Endothelial cell of umbilical vein (primary cell): ENCODE data around the gene FAM180A. TPM values are rescaled to one million over a fixed set of nuclear protein-coding genes. Genes with fewer than 3 reads are reported as not detected.

ENCODE experiments used
- BruUV-seq: library from RNA; stranded (reverse); fragments of 400-500 nt; replicated peaks from 2 replicates; lab custom pipeline; 2021; lab: Mats Ljungman, UMichigan
- CTCF ChIA-PET: fragments of 300-600, 350-600 bp; sonication (Branson Sonifier 250); formaldehyde crosslinking; loops from one replicate; lab custom pipeline; 2021; ENCODE audit warnings: antibody characterized with exemption, inconsistent platforms; lab: Charles Lee
- POLR2A ChIA-PET: fragments of 300-600, 350-600 bp; sonication (Branson Sonifier 250); formaldehyde crosslinking; loops from one replicate; lab custom pipeline; 2021; ENCODE audit warnings: antibody characterized with exemption, inconsistent platforms; lab: Charles Lee
- DNase-seq: peaks from one replicate; pipeline ENCODE4 v3.0.0-alpha.2; 2011; ENCODE audit warnings: low read depth, low spot score
- FAIRE-seq: peaks from 2 replicates; lab custom pipeline; 2011; peaks lifted over from hg19 to GRCh38; lab: Jason Lieb, UNC
- H2AFZ ChIP-seq: 2 replicates; pipeline ENCODE4 v1.6.0; 2012; ENCODE audit warnings: low read depth, low read length, control low read depth, inconsistent platforms
- H3K27ac ChIP-seq: 2 replicates; pipeline ENCODE4 v1.5.1; 2011; ENCODE audit warnings: low read depth, mild to moderate bottlenecking, control low read depth, low read length, moderate library complexity; ENCODE audit not compliant: insufficient read depth
- H3K27me3 ChIP-seq, 2 experiments: 2 replicates each; pipeline versions ENCODE4 v1.6.0 to v1.6.1; 2011; ENCODE audit warnings: low read length in 2 of 2, mixed read lengths in 1 of 2; ENCODE audit not compliant: control insufficient read depth in 2 of 2, insufficient read depth in 2 of 2
- H3K36me3 ChIP-seq, 2 experiments: 2 replicates in 1 of 2; 3 replicates in 1 of 2; pipeline ENCODE4 v1.5.1; 2011; ENCODE audit warnings: low read length in 2 of 2, mild to moderate bottlenecking in 1 of 2, moderate library complexity in 1 of 2; ENCODE audit not compliant: control insufficient read depth in 2 of 2, insufficient read depth in 2 of 2; ENCODE audit errors: extremely low read depth in 1 of 2
- H3K4me1 ChIP-seq: 3 replicates; pipeline ENCODE4 v1.5.1; 2011; ENCODE audit warnings: mild to moderate bottlenecking, low read length; ENCODE audit not compliant: control insufficient read depth, insufficient read depth; ENCODE audit errors: extremely low read depth
- H3K4me2 ChIP-seq: 2 replicates; pipeline ENCODE4 v1.6.1; 2011; ENCODE audit warnings: low read length, control low read depth, mixed read lengths; ENCODE audit not compliant: insufficient read depth
- H3K4me3 ChIP-seq, 3 experiments: fragments of 200-600 bp in 1 of 3; sonication (generic), shearing (Covaris generic) in 1 of 3; replicated peaks in 1 of 3; 2 replicates each; pipeline ENCODE4 v1.5.1; 2011 to 2016; ENCODE audit warnings: control low read depth in 3 of 3, low read length in 3 of 3, mild to moderate bottlenecking in 2 of 3, inconsistent platforms in 1 of 3, low read depth in 1 of 3, moderate library complexity in 1 of 3; ENCODE audit not compliant: insufficient read depth in 1 of 3
- H3K79me2 ChIP-seq: 2 replicates; pipeline ENCODE4 v1.6.0; 2012; ENCODE audit warnings: low read length, inconsistent platforms; ENCODE audit not compliant: control insufficient read depth, insufficient read depth
- H3K9ac ChIP-seq: replicated peaks from 2 replicates; pipeline ENCODE3; 2011; ENCODE audit warnings: low read length, control low read depth; ENCODE audit not compliant: insufficient read depth; ENCODE audit errors: extremely low read depth
- H3K9me1 ChIP-seq: replicated peaks from 3 replicates; pipeline ENCODE4 v1.6.0; 2011; ENCODE audit warnings: mild to moderate bottlenecking, low read length; ENCODE audit not compliant: control insufficient read depth, insufficient read depth; ENCODE audit errors: extremely low read depth
- H3K9me3 ChIP-seq: replicated peaks from 2 replicates; pipeline ENCODE4 v1.5.1; 2012; ENCODE audit warnings: low read length, inconsistent platforms; ENCODE audit not compliant: control insufficient read depth, insufficient read depth
- H4K20me1 ChIP-seq: replicated peaks from 2 replicates; pipeline ENCODE3; 2011; ENCODE audit warnings: mild to moderate bottlenecking, low read length; ENCODE audit not compliant: control insufficient read depth, insufficient read depth; ENCODE audit errors: extremely low read depth
- EZH2 ChIP-seq: IDR thresholded peaks from 2 replicates; pipeline ENCODE4 v1.6.1; 2012; ENCODE audit warnings: borderline replicate concordance, low read depth, mild to moderate bottlenecking, moderate library complexity, low read length, inconsistent platforms; ENCODE audit not compliant: severe bottlenecking
- FOS ChIP-seq: IDR thresholded peaks from 2 replicates; pipeline ENCODE4 v1.6.1; 2011; ENCODE audit warnings: mild to moderate bottlenecking, low read length, moderate library complexity, borderline replicate concordance; ENCODE audit not compliant: insufficient read depth
- GATA2 ChIP-seq: IDR thresholded peaks from 2 replicates; pipeline ENCODE4 v1.7.0; 2011; ENCODE audit warnings: low read depth, mild to moderate bottlenecking, moderate library complexity, mixed read lengths, low read length; ENCODE audit not compliant: insufficient read length, insufficient read depth
- JUN ChIP-seq: IDR thresholded peaks from 2 replicates; pipeline ENCODE4 v1.6.1; 2011; ENCODE audit warnings: borderline replicate concordance, low read depth; ENCODE audit not compliant: insufficient read length, insufficient read depth
- MYC ChIP-seq: IDR thresholded peaks from one replicate; pipeline ENCODE4 v1.6.1; 2011; ENCODE audit warnings: mild to moderate bottlenecking, low read depth, low read length
- POLR2A ChIP-seq: IDR thresholded peaks from 2 replicates; pipeline ENCODE4 v1.6.1; 2012; ENCODE audit warnings: low read depth, mild to moderate bottlenecking, control low read depth, low read length
- POLR2AphosphoS5 ChIP-seq: IDR thresholded peaks from 2 replicates; pipeline ENCODE4 v1.6.1; 2012; ENCODE audit warnings: low read depth, mild to moderate bottlenecking, control low read depth, low read length, moderate library complexity; ENCODE audit not compliant: insufficient read depth
- dilution Hi-C: fragments of 300-500 bp; cut with MboI; formaldehyde crosslinking; loops from one replicate; pipeline ENCODE4 v1.15.0; 2019; ENCODE audit warnings: low sequenced_read_pairs; ENCODE audit not compliant: extremely low pct_ligation_motif_present
- intact Hi-C: fragments of 100-400 bp; cut with micrococcal nuclease; formaldehyde crosslinking; loops from one replicate; pipeline ENCODE4 v1.10.0; 2022
- polyA plus RNA-seq, 4 experiments: library from polyadenylated mRNA; depleted of rRNA in 3 of 4; stranded (reverse) in 3 of 4; unstranded in 1 of 4; fragments of >200 nt; gene quantifications; 2 replicates each; pipeline versions ENCODE4 v1.2.1 to v1.2.3, GENCODE V29; 2011 to 2012; ENCODE audit warnings: missing spikeins in 1 of 4
- total RNA-seq: library from RNA; stranded (reverse); gene quantifications from 2 replicates; pipeline ENCODE4 v1.2.3, GENCODE V29; 2021
- TF ChIP-seq, protein P1 (sequence below), 2 donors: IDR thresholded peaks; 1 replicate in 1 of 2; 2 replicates in 1 of 2; pipeline ENCODE4 v1.5.1; 2011; ENCODE audit warnings: low read length in 2 of 2, mild to moderate bottlenecking in 2 of 2, moderate library complexity in 2 of 2, control low read depth in 1 of 2, inconsistent platforms in 1 of 2, low read depth in 1 of 2; ENCODE audit not compliant: insufficient read depth in 1 of 2; ENCODE audit errors: extremely low read depth in 1 of 2
- TF ChIP-seq, protein P2 (sequence below): IDR thresholded peaks from 2 replicates; pipeline ENCODE4 v1.6.1; 2011; ENCODE audit not compliant: insufficient read depth, insufficient read length

Gene FAM180A
- total and polyA plus RNA-seq, 2 donors (not counting 3 experiments of a cell fraction or from before 2014, with no cell fraction given), result not detected

DNA sequence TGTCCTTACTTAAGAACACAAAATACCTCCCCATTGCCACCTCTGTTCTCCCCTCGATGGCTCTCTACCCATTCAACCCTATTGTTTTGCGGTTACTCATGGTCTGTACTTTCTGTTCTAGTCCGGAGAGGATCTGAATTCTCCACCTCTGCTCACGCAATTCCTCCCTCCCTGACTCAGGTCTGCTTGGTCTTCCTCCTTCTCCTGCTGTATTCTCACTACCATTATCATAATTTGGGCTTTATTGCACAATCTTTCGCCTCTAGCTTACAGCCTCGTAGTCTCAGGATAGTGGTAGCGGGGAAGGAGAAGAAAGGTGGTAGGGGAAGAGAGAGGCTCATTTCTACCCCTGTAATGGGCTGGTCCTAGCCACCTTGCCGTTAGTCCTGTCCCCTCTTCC lies 35.4 kb upstream of the FAM180A start:
- FAIRE-seq (no peak), DNase-seq (no peak)
- BruUV-seq, result no TSS peak
- ChIA-PET POLR2A (no interaction called here), CTCF (no interaction called here)
- Histone ChIP-seq H3K9ac (no peak overlapping the region), H3K36me3 (no peaks in the 10 kb centered on the region), H3K4me1 (no peaks in the 10 kb centered on the region), H4K20me1 (no peaks in the 10 kb centered on the region), H3K9me1 (no peaks in the 10 kb centered on the region), H3K27ac (no peak overlapping the region), H3K79me2 (no peaks in the 10 kb centered on the region), H3K4me2 (no peak overlapping the region), H3K4me3 (no peak overlapping the region), H2AFZ (no peak overlapping the region), H3K9me3 (no peaks in the 10 kb centered on the region), H3K27me3 (peaks cover 0 to 5% of the 10 kb centered on the region in 2 experiments)
- no peak for TF ChIP-seq POLR2AphosphoS5
- no peak for TF ChIP-seq FOS
- no peak for TF ChIP-seq JUN
- TF ChIP-seq EZH2, result no peak
- TF ChIP-seq GATA2, result no peak
- TF ChIP-seq POLR2A, result no peak
- TF ChIP-seq, protein P1, sequence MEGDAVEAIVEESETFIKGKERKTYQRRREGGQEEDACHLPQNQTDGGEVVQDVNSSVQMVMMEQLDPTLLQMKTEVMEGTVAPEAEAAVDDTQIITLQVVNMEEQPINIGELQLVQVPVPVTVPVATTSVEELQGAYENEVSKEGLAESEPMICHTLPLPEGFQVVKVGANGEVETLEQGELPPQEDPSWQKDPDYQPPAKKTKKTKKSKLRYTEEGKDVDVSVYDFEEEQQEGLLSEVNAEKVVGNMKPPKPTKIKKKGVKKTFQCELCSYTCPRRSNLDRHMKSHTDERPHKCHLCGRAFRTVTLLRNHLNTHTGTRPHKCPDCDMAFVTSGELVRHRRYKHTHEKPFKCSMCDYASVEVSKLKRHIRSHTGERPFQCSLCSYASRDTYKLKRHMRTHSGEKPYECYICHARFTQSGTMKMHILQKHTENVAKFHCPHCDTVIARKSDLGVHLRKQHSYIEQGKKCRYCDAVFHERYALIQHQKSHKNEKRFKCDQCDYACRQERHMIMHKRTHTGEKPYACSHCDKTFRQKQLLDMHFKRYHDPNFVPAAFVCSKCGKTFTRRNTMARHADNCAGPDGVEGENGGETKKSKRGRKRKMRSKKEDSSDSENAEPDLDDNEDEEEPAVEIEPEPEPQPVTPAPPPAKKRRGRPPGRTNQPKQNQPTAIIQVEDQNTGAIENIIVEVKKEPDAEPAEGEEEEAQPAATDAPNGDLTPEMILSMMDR (IDR thresholded peaks at IDR 0.05; ENCODE audit: extremely low read depth in 1 of 2, insufficient read depth in 1 of 2, low read depth in 1 of 2, low read length in 2 of 2), result no peak
- TF ChIP-seq, protein P2, sequence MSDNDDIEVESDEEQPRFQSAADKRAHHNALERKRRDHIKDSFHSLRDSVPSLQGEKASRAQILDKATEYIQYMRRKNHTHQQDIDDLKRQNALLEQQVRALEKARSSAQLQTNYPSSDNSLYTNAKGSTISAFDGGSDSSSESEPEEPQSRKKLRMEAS, result no peak
- no peak for TF ChIP-seq MYC
- dilution Hi-C loops (no loop called here), intact Hi-C loops (no loop called here)
